Right lobe of liver (tissue), 4 donors: ENCODE data around the gene LYRM9.

Experiments
- POLR2A ChIP-seq: fragments of 450-650 bp; IDR thresholded peaks from one replicate; pipeline ENCODE4 v1.6.1; 2017; ENCODE audit warnings: antibody characterized with exemption, mild to moderate bottlenecking
- TF ChIP-seq, protein P1 (sequence below), 4 donors: fragments of 200-600 bp in 3 of 4; fragments of 450-650 bp in 1 of 4; IDR thresholded peaks; one replicate each; pipeline versions ENCODE4 v1.5.1 to v1.8.0; 2016 to 2022; ENCODE audit warnings: antibody characterized with exemption in 4 of 4, mild to moderate bottlenecking in 2 of 4
- donor health status: DM: no; HTN: no; CAD: no.
- donor health status: DM: no; HTN: no; CAD: no.
- donor health status: DM: no; HTN: yes; CAD: no.

DNA sequence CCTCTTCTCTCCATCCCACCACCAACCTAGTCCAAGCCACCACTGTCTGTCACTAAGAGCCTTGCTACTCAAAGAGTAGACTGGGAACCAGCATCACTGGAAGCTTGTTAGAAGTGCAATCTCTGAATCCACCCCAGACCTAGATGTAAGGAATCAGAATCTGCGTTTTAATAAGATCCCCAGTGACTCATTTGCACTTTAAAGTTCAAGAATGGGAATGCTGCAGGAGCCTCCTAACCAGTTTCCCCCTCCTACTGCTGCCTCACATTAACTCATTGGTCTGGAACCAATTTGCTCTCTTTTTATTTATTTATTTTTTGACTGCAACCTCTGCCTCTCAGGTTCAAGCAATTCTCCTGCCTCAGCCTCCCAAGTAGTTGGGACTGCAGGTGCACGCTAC lies 19.8 kb upstream of the LYRM9 start:
- TF ChIP-seq, protein P1, sequence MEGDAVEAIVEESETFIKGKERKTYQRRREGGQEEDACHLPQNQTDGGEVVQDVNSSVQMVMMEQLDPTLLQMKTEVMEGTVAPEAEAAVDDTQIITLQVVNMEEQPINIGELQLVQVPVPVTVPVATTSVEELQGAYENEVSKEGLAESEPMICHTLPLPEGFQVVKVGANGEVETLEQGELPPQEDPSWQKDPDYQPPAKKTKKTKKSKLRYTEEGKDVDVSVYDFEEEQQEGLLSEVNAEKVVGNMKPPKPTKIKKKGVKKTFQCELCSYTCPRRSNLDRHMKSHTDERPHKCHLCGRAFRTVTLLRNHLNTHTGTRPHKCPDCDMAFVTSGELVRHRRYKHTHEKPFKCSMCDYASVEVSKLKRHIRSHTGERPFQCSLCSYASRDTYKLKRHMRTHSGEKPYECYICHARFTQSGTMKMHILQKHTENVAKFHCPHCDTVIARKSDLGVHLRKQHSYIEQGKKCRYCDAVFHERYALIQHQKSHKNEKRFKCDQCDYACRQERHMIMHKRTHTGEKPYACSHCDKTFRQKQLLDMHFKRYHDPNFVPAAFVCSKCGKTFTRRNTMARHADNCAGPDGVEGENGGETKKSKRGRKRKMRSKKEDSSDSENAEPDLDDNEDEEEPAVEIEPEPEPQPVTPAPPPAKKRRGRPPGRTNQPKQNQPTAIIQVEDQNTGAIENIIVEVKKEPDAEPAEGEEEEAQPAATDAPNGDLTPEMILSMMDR (IDR thresholded peaks at IDR 0.05) = no peak
- TF ChIP-seq POLR2A = no peak
